HG02759 (cell line): Measurements from ENCODE around the gene PLA2G6.

Experiments
- ATAC-seq: cut with Tn5 transposase; IDR thresholded peaks from one replicate; pipeline ENCODE4 v1.9.1; 2021; ENCODE audit warnings: mild to moderate bottlenecking, moderate library complexity; ENCODE audit not compliant: unreplicated experiment

PLA2G6 gene

DNA sequence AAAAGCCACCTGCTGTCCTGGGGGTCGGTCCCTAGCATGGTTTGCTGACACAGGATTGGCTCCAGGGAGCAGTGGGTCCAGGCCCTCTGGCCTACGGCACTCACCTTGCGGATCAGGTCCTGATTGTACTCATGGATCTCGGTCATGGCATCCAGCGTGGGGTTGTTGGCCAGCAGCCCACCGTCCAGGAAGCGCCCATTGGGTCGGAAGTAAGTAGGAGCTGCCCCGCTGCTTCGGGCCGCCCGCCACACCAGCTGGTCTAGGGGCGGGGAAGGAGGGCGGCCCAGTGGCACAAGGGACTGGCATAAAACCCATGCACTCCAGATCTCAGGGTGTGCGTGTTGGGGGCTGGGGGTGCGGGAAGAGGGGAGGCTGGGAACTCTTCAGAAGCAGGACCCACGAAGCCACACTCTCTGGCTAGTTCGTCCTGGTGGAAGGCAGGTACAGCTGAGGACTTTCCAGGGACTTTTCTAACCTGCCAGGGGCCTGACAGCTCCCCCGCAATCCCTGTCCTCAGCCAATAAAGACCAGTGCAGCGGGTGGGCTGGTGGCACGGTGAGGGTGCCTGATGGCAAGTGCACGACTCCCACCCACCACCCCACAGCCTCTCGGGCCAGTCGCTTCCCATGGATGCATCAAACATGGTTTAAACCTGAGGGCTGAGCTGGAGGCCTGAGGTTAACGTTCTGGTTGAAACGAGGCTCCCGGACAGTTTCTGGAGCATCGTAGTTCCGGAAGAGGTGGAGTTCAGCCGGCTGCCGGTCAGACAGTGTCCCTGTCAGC, 66.0 kb downstream of the PLA2G6 start:
- ATAC-seq = no peak

- ATAC-seq = no peak
These were observed 66.9 kb downstream of the PLA2G6 start for GRCh38 chr22:38114484-38115398.

DNA sequence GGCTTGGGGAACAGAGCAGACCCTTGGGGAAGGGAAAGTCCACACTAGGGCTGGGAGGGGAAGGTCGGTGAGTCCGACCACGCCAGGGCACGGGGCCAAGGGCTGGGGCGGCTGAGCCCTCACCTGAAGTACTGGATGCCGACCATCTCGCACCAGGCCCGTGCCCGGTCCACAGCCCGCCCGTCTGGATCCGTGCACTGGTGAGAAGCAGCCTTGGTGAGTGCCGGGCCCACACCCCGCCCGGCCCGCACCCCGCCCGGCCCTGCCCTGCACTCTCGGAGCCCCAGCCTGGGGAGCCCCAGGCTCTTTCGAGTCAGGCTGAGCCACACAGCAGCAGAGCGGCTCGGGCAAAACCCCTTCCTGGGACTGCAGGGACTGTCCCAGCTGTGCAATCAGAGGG, 69.2 kb downstream of the PLA2G6 start:
- no peak for ATAC-seq

DNA sequence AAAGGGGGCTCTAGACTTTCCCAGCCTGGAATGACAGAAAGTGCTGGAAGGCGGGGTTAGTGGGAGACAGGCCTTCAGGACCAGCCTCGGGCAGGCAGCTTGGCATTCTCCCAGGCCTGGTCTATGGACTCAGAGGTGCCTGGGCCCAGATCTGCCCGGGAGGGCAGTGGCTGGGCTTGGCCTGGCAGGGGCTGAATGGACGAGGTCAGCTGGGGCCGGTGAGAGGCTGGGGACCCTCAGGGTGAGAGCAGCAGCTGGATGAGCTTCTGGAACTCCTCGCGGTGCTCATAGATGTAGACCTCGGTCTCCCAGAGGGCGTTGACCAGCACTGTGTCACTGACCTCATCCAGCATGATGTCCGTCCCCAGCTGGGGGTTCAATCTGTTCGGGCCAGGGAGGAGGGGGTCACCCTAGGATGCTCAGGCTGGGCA, 69.7 kb downstream of the PLA2G6 start:
- no peak for ATAC-seq

DNA sequence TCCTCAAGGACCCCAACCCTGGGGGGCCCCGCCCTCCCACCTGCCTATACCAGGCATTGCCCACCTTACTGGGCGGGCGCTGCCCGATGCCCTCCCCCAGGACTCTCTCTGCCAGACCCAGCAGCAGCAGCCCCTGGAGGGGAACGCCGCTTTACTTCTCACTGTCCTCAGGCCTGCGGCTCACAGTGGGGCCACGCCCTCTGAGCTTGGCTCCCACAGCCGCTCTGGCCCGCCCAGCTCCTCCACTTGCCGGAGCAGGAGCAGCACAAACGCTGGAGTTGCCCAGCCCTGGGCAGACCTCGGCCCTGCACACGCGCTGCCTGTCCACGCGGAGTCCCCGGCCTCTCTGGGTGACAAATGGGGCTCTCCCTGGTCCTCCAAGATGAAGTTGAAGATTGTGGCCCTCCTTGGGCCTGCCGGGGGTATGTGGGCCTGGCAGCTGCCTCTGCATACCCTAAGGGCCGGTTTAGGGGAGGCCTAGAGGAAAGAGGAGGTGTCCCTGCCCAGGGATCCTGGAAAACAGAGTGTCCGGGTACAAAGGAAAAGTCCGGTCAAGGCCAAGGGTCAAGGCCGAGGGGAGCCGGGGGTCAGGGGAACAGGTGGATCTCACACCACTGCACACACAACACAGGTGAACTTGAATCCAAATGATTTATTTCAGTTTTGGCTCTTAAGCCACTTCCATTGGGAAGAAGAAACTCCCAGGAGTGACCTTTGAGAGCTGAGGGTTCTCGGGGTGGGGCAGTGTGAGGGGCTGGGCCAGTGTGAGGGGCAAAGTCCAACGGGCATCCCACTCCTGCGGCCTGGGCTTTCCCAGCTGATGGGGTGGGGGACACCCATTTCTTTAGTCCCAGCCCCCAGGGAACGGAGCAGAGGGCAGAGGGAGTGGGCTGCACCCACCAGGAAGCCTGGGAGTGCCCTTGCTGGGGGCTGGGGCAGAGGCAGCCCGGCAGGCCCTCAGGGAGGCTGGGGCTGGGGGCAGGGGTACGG, 70.5 kb downstream of the PLA2G6 start:
- ATAC-seq = no peak

GRCh38 chr22:38110008-38110862, 71.4 kb downstream of the PLA2G6 start, which contains the start of gene BAIAP2L2:
BAIAP2L2 (minus strand) TSS chr22:38110684; CDS start chr22:38110525, 159 bp downstream.
- no peak for ATAC-seq

- no peak for ATAC-seq
These were observed 72.1 kb downstream of the PLA2G6 start for GRCh38 chr22:38109371-38110001.

DNA sequence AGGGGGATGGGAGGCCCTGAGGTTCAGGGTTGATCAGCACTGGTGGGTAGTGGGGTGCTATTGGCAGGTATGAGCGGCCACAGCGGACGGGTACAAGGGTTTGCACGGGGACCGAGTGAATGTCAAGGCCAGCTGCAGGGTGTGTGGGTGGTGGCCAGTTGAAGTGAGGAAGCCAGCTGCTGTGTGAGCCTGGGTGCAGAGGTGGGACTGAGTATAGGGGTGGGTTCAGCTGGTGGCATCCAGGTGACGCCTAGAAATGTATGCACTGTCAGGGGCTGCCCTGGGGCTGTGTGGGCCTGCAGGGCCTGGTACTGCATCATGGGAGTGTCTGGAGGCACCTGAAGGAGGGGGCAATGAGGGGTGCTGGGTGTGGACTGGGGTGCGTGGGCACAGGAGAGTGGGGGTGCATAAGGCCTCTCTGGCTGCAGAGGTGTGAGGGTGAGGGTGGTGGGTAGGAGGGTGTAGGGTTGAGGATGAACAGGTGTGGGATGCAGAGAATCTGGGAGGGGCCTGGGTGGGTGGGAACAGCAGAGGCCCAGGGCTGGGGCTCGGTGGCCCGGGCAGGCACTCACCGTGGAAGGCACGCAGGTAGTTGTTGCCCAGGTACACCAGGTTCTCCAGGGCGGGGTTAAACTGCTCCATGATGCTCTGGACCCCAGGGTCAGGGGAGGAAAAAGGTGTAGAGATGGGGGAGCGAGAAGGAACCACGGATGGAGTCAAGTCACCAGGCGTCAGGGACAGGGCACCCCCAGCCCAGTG, 72.9 kb downstream of the PLA2G6 start:
- no peak for ATAC-seq

- no peak for ATAC-seq
These were observed 73.7 kb downstream of the PLA2G6 start for GRCh38 chr22:38107692-38108515.

DNA sequence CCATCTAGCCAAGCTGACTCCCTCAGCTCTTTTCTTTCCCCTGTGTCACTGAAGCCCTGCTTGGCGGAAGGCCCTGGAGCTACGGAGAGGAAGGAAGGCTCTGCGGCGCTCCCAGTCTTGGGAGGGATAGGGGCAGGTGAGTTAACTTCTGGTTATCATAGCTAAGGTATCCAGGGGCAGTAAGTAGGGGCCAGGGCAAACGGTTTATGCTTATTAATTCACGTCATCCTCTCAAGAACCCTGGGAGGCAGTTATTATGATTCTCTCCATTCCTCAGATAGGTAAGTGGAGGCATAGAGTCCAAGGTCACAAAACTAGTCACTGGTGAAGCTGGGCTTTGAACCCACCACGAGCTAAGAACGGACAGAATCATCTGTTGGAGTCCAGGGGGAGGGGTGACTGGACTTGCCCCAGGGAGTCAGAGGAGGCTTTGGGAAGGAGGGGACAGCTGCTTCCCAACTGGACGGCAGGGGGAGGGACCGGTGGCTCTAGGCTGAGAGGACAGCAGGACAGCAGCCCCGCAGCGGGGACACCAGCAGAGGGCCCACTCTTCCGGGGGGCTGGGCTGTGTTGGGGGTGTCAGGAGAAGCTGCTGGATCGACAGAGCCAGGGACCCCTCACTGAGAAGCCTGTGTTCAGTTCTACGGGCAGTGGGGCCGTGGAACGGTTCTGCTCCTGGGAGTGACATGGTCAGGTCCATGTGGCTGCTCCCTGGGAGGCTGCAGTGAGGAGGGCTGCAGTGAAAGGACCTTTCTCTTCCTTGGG, 74.6 kb downstream of the PLA2G6 start:
- ATAC-seq = no peak

GRCh38 chr22:38104084-38104483, 77.5 kb downstream of the PLA2G6 start:
- no peak for ATAC-seq

GRCh38 chr22:38103641-38104040, 78.0 kb downstream of the PLA2G6 start:
- no peak for ATAC-seq

DNA sequence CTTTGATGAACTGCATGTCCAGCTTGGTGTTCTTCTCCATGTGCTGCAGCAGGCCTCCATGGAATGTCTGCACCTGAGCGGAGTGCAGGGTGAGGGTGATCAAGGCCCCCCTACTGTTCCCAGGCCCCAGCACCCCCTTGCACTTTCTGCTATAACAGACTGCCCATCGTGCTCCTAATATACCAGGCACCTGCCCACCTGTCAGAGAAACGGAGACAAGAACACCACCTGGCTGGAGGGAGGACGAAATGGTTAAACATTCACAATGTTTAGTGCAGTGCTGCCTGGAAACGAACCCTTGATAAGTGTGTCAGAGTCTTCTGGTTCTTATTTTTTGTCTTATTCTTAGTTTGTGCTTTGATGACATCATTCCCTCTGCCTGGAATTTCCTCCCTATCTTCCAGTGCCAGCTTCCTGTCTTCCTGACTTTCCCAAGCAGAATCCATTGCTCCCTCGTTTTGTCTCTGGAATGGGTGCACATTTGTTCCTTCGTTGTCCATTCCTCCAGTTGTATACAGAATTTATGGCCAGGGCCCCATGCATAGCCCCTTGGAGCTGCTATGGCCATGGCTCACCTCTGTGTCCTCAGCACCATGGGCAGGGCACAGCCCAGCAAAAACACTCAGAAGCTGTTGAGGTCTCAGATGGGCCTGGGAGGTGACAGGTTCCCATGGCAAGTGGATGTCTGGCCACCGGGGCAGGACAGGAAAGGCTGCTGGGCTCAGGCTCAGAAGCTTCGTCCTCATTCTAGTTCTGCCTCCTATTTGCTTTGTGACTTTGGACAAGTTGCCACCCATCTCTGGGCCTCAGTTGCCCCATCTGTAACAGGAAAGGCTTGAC, 83.0 kb downstream of the PLA2G6 start:
- ATAC-seq = no peak

DNA sequence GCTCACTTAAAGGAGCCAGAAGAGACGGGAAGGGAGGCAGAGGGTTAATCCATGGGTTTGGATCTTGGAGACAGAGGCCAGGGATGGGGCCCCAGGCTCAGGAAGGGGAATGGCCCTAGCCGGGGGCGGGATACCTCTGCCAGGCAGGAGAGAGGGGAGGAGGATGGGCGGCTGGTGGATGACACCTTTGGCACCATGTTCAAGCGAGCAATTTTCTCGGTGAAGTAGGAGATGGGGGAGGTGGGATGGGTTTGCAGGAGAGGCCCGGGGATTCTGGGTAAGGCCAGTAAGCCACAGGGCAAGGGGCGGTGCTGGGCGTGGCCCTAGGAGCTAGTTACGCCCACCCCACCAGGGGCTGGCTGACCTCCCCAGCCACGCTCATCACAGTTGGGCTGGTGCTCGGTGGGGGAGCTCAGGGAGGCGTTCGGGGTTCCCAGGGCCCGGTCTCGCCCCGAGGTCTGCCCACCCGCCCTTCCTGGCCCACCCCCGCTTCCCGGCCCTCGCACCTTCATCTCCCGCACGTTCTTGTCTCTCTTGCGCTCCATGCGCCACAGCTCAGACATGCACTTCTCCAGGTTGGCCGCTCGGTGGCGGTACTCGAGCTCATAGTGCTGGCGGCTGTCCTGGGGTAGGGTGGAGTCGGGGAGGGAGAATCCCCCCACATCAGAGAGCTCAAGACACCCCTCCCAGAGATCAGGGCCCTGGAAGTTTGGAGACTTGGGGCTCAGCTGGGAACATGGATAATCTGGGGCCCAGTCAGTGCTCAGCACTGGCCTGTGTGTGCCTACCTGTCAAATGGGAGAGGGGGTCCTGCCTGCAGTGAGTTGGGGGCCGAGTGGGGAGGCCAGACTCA, 83.8 kb downstream of the PLA2G6 start:
- ATAC-seq = no peak

DNA sequence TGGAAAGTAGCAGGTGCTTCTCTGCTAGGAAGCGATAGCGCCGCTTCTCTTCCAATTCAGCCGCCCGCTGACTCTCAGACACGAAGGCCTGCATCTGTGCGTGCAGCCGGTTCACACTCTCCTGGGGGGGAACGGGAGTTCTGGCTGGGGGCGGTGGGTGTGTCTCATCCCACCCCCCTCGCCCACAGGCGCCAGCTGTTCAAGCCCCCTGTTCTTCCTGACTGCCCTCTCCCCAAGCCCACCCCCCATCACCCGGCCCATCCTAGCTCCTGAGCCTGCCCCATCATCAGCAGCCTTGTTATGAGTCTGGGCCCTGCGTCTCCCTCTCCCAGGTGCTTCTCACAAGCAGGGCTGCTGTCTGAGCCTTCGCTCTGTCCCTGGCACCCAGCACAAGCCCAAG, 84.6 kb downstream of the PLA2G6 start:
- no peak for ATAC-seq
